SK-N-SH (cell line): ENCODE data around the gene RBM4. TPM values are rescaled to one million over a fixed set of nuclear protein-coding genes. Genes with fewer than 3 reads are reported as not detected.

Source experiments
- CTCF ChIA-PET: fragments of 300-600, 350-600 bp; formaldehyde crosslinking; extraction: SDS; loops from one replicate; lab custom pipeline; 2021; lab: Yijun Ruan, JAX
- POLR2A ChIA-PET: fragments of 350-600 bp; sonication (Branson Sonifier 250); formaldehyde crosslinking; extraction: SDS; loops from one replicate; lab custom pipeline; 2020; ENCODE audit warnings: antibody characterized with exemption, inconsistent platforms; lab: Yijun Ruan, JAX
- DNase-seq: peaks from one replicate; pipeline ENCODE4 v3.0.0; 2012
- H2AFZ ChIP-seq: fragments of 200-600 bp; sonication (generic); 2 replicates; pipeline ENCODE4 v1.8.1; 2016; ENCODE audit warnings: antibody characterized with exemption, mild to moderate bottlenecking, low read depth
- H3F3A ChIP-seq: fragments of 200-600 bp; sonication (generic); replicated peaks from 2 replicates; pipeline ENCODE3; 2016; ENCODE audit warnings: antibody characterized with exemption, mild to moderate bottlenecking; ENCODE audit not compliant: insufficient read depth
- H3K27ac ChIP-seq, 2 experiments: fragments of 200-500 bp in 1 of 2; fragments of 200-600 bp in 1 of 2; sonication (Bioruptor generic) in 1 of 2; sonication (generic), shearing (Covaris generic) in 1 of 2; 2 replicates each; pipeline versions ENCODE4 v1.5.1 to v1.6.1; 2014 to 2016; ENCODE audit warnings: low read depth in 2 of 2, inconsistent platforms in 1 of 2, low read length in 1 of 2, mild to moderate bottlenecking in 1 of 2, mixed read lengths in 1 of 2
- H3K27me3 ChIP-seq: fragments of 200-600 bp; sonication (generic), shearing (Covaris generic); 2 replicates; pipeline ENCODE4 v1.6.1; 2016; ENCODE audit warnings: mixed run types; ENCODE audit not compliant: insufficient read depth
- H3K36me3 ChIP-seq, 2 experiments: fragments of 200-500 bp in 1 of 2; fragments of 200-600 bp in 1 of 2; sonication (Bioruptor generic) in 1 of 2; sonication (generic) in 1 of 2; replicated peaks in 1 of 2; 2 replicates each; pipeline versions ENCODE3 to v1.5.1; 2014 to 2016; ENCODE audit warnings: low read length in 1 of 2, mild to moderate bottlenecking in 1 of 2; ENCODE audit not compliant: insufficient read depth in 2 of 2, control insufficient read depth in 1 of 2
- H3K4me1 ChIP-seq, 2 experiments: fragments of 200-500 bp in 1 of 2; fragments of 200-600 bp in 1 of 2; sonication (Bioruptor generic) in 1 of 2; sonication (generic), shearing (Covaris generic) in 1 of 2; 2 replicates each; pipeline versions ENCODE4 v1.5.1 to v1.6.1; 2014 to 2016; ENCODE audit warnings: low read depth in 1 of 2, low read length in 1 of 2, mixed run types in 1 of 2; ENCODE audit not compliant: insufficient read depth in 2 of 2, control insufficient read depth in 1 of 2
- H3K4me2 ChIP-seq: fragments of 200-600 bp; sonication (generic), shearing (Covaris generic); 2 replicates; pipeline ENCODE4 v1.6.1; 2017; ENCODE audit warnings: mixed run types
- H3K4me3 ChIP-seq, 2 experiments: fragments of 200-500 bp in 1 of 2; fragments of 200-600 bp in 1 of 2; sonication (Bioruptor generic) in 1 of 2; sonication (generic), shearing (Covaris generic) in 1 of 2; 2 replicates each; pipeline versions ENCODE4 v1.5.1 to v1.8.1; 2014 to 2016; ENCODE audit warnings: low read depth in 2 of 2, inconsistent platforms in 1 of 2, low read length in 1 of 2, mild to moderate bottlenecking in 1 of 2, mixed read lengths in 1 of 2, moderate library complexity in 1 of 2
- H3K79me2 ChIP-seq: fragments of 200-600 bp; sonication (generic); 2 replicates; pipeline ENCODE4 v1.8.1; 2017; ENCODE audit warnings: mild to moderate bottlenecking; ENCODE audit not compliant: insufficient read depth
- H3K9ac ChIP-seq: fragments of 200-600 bp; sonication (generic); 2 replicates; pipeline ENCODE4 v1.6.1; 2017; ENCODE audit warnings: mixed run types
- H3K9me2 ChIP-seq: fragments of 200-600 bp; sonication (generic); 2 replicates; pipeline ENCODE4 v1.6.1; 2017; ENCODE audit warnings: mixed run types
- H3K9me3 ChIP-seq: fragments of 200-600 bp; sonication (generic); 2 replicates; pipeline ENCODE4 v1.6.1; 2017; ENCODE audit warnings: mixed run types, mild to moderate bottlenecking, moderate library complexity
- H4K20me1 ChIP-seq: fragments of 200-600 bp; sonication (generic); 2 replicates; pipeline ENCODE4 v1.6.1; 2017; ENCODE audit warnings: mild to moderate bottlenecking, mixed run types; ENCODE audit not compliant: insufficient read depth
- ELF1 ChIP-seq: IDR thresholded peaks from 2 replicates; pipeline ENCODE4 v1.4.0; 2012
- FOXJ3 ChIP-seq: sonication (generic); formaldehyde crosslinking; IDR thresholded peaks from 2 replicates; pipeline ENCODE4 v1.5.1; 2020; ENCODE audit warnings: mild to moderate bottlenecking, missing genetic modification reagents
- GABPA ChIP-seq: IDR thresholded peaks from 2 replicates; pipeline ENCODE4 v1.4.0; 2012; ENCODE audit warnings: low read depth, mild to moderate bottlenecking
- GATA2 ChIP-seq: sonication (generic); formaldehyde crosslinking; IDR thresholded peaks from 2 replicates; pipeline ENCODE4 v1.5.0; 2020; ENCODE audit warnings: mild to moderate bottlenecking, missing genetic modification reagents
- MEF2A ChIP-seq: IDR thresholded peaks from 2 replicates; pipeline ENCODE4 v1.4.0; 2012; ENCODE audit warnings: low read depth, borderline replicate concordance
- NRF1 ChIP-seq: IDR thresholded peaks from 2 replicates; pipeline ENCODE4 v1.6.1; 2012; ENCODE audit warnings: low read depth, mild to moderate bottlenecking, low read length
- POLR2AphosphoS5 ChIP-seq: IDR thresholded peaks from 2 replicates; pipeline ENCODE4 v1.6.1; 2012; ENCODE audit warnings: low read depth, low read length
- RAD21 ChIP-seq: IDR thresholded peaks from 2 replicates; pipeline ENCODE4 v1.6.1; 2012; ENCODE audit warnings: mild to moderate bottlenecking, low read length
- RFX5 ChIP-seq: IDR thresholded peaks from 2 replicates; pipeline ENCODE4 v1.6.1; 2012; ENCODE audit warnings: mild to moderate bottlenecking, improper control_type of control experiment, low read length
- RXRA ChIP-seq: IDR thresholded peaks from 2 replicates; pipeline ENCODE4 v1.4.0; 2012; ENCODE audit warnings: low read depth, mild to moderate bottlenecking, borderline replicate concordance
- TAF1 ChIP-seq: IDR thresholded peaks from 2 replicates; pipeline ENCODE4 v1.6.1; 2012; ENCODE audit warnings: low read depth, mild to moderate bottlenecking, low read length, moderate library complexity, borderline replicate concordance
- TEAD4 ChIP-seq: IDR thresholded peaks from 2 replicates; pipeline ENCODE4 v1.4.0; 2012; ENCODE audit warnings: mild to moderate bottlenecking, borderline replicate concordance; ENCODE audit not compliant: insufficient read depth
- USF2 ChIP-seq: fragments of 150-350 bp; IDR thresholded peaks from 2 replicates; pipeline ENCODE4 v1.6.1; 2017; ENCODE audit warnings: antibody characterized with exemption, low read length, low read depth, borderline replicate concordance
- ZBTB33 ChIP-seq: IDR thresholded peaks from 2 replicates; pipeline ENCODE4 v1.4.0; 2012; ENCODE audit warnings: low read depth, borderline replicate concordance
- WGBS: methylation state at CpG from one replicate; pipeline ENCODE4 v1.1.6; 2017; ENCODE audit warnings: low lambda C conversion rate; 5-methylcytosine and 5-hydroxymethylcytosine counted together
- polyA plus RNA-seq, 3 experiments: library from polyadenylated mRNA; depleted of rRNA; stranded (reverse); fragments of >200 nt; gene quantifications; 2 replicates each; pipeline ENCODE4 v1.2.3, GENCODE V29; 2012
- TF ChIP-seq, protein P1 (sequence below): fragments of 200-600 bp; sonication (generic); IDR thresholded peaks from 2 replicates; pipeline ENCODE4 v1.6.1; 2017; ENCODE audit warnings: antibody characterized with exemption, mild to moderate bottlenecking, moderate library complexity

RBM4 gene
- polyA plus RNA-seq, 1 of the 3 experiments (the other 2 are of a cell fraction) = 202 TPM

GRCh38 chr11:66680966-66681645, 42.6 kb downstream of the RBM4 start:
- H3K9me3 ChIP-seq = no peaks in the 10 kb centered on the region
- H3K4me2 ChIP-seq = no peak overlapping the region
- H3K79me2 ChIP-seq = peaks cover 12% of the 10 kb centered on the region
- CTCF ChIA-PET = interaction anchor here (0.7 to 1.7 kb wide), 5 partner anchors 11 to 242 kb away, joined by 3 to 5 read pairs (median 3); partner anchors contain the start of gene MRPL11
- H3K9me2 ChIP-seq = no peaks in the 10 kb centered on the region
- no peak overlapping the region for H3K27ac ChIP-seq
- no peak for TF ChIP-seq RAD21
- TF ChIP-seq RFX5 = no peak
- TF ChIP-seq MEF2A = no peak
- TF ChIP-seq GATA2 (CRISPR knock-in tag) = no peak
- TF ChIP-seq RXRA = no peak
- no peak for TF ChIP-seq ELF1
- no peak for TF ChIP-seq POLR2AphosphoS5
- no peak for TF ChIP-seq TAF1
- H2AFZ ChIP-seq = no peak overlapping the region
- DNase-seq = no peak
- H3K4me1 ChIP-seq = peaks cover 10 to 24% of the 10 kb centered on the region in 2 experiments; a peak in 3 of 4 replicates
- POLR2A ChIA-PET = interaction anchor here (0.6 kb wide), 1 partner anchor 211 kb away, joined by 3 read pairs; no protein-coding TSS in a partner anchor
- no peaks in the 10 kb centered on the region for H3K27me3 ChIP-seq
- peaks cover 3% of the 10 kb centered on the region in 2 experiments for H3K36me3 ChIP-seq
- H3K4me3 ChIP-seq = no peak overlapping the region
- H4K20me1 ChIP-seq = no peaks in the 10 kb centered on the region
- 72% methylated on average over 7 of the region's 7 CpGs for WGBS
- H3F3A ChIP-seq = peaks cover 14% of the 10 kb centered on the region
- no peak overlapping the region for H3K9ac ChIP-seq

GRCh38 chr11:66683877-66684276, 45.4 kb downstream of the RBM4 start:
- no peak overlapping the region for H3K4me3 ChIP-seq
- H3K36me3 ChIP-seq = peaks cover 0 to 6% of the 10 kb centered on the region in 2 experiments
- ChIA-PET CTCF (interaction anchor here (1.4 kb wide), 1 partner anchor 150 kb away, joined by 3 read pairs; no protein-coding TSS in a partner anchor), POLR2A (no interaction called here)
- no peak overlapping the region for H3K4me2 ChIP-seq
- H3K79me2 ChIP-seq = no peaks in the 10 kb centered on the region
- peaks cover 5% of the 10 kb centered on the region for H3F3A ChIP-seq
- no peak overlapping the region for H2AFZ ChIP-seq
- no peaks in the 10 kb centered on the region for H3K27me3 ChIP-seq
- TF ChIP-seq TAF1 = no peak
- TF ChIP-seq GATA2 (CRISPR knock-in tag) = no peak
- no peak for TF ChIP-seq RXRA
- no peak for TF ChIP-seq ZBTB33
- TF ChIP-seq ELF1 = no peak
- TF ChIP-seq NRF1 = no peak
- TF ChIP-seq TEAD4 = no peak
- TF ChIP-seq FOXJ3 (CRISPR knock-in tag) = no peak
- TF ChIP-seq MEF2A = no peak
- TF ChIP-seq, protein P1, sequence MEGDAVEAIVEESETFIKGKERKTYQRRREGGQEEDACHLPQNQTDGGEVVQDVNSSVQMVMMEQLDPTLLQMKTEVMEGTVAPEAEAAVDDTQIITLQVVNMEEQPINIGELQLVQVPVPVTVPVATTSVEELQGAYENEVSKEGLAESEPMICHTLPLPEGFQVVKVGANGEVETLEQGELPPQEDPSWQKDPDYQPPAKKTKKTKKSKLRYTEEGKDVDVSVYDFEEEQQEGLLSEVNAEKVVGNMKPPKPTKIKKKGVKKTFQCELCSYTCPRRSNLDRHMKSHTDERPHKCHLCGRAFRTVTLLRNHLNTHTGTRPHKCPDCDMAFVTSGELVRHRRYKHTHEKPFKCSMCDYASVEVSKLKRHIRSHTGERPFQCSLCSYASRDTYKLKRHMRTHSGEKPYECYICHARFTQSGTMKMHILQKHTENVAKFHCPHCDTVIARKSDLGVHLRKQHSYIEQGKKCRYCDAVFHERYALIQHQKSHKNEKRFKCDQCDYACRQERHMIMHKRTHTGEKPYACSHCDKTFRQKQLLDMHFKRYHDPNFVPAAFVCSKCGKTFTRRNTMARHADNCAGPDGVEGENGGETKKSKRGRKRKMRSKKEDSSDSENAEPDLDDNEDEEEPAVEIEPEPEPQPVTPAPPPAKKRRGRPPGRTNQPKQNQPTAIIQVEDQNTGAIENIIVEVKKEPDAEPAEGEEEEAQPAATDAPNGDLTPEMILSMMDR = no peak
- no peak for TF ChIP-seq GABPA
- no peak for TF ChIP-seq USF2
- no peak overlapping the region for H3K27ac ChIP-seq
- 83% methylated on average over 8 of the region's 8 CpGs for WGBS
- H3K4me1 ChIP-seq = peaks cover 0 to 15% of the 10 kb centered on the region in 2 experiments; a peak in 1 of 4 replicates
- no peak for DNase-seq
- no peaks in the 10 kb centered on the region for H3K9me2 ChIP-seq
- H3K9ac ChIP-seq = no peak overlapping the region
- no peaks in the 10 kb centered on the region for H3K9me3 ChIP-seq
- no peaks in the 10 kb centered on the region for H4K20me1 ChIP-seq
